ENCODE data around the gene OR8D2. TPM values are rescaled to one million over a fixed set of nuclear protein-coding genes. Genes with fewer than 3 reads are reported as not detected.
A peak's percentile ranks its signal among the peaks of the same experiment; 100 is the strongest.

OR8D2 gene
- not detected for polyA plus RNA-seq (ENCODE audit: insufficient read length in 10 of 10)
- long read RNA-seq, donor 1 = 0 reads
- long read RNA-seq, donor 2 = 0 reads
- long read RNA-seq, donor 3 = 0 reads
- long read RNA-seq, donor 4 = 0 reads
- long read RNA-seq, donor 5 = 0 reads
- long read RNA-seq, donor 6 = 0 reads
- long read RNA-seq, donor 7 = 0 reads
- long read RNA-seq, donor 8 = 0 reads
- long read RNA-seq, donor 9 = 0 reads

GRCh38 chr11:124320097-124320496, at the start of gene OR8D2:
Gene OR8D2, minus strand, starts transcription at chr11:124320197. Its CDS starts 0 bp downstream, at chr11:124320197.
- DNase-seq = no peak

GRCh38 chr11:124359566-124359965, 39.6 kb upstream of the OR8D2 start:
- no peak for DNase-seq

GRCh38 chr11:124346311-124346955, 26.4 kb upstream of the OR8D2 start:
- no peak for DNase-seq

GRCh38 chr11:124344346-124344745, 24.3 kb upstream of the OR8D2 start:
- DNase-seq = no peak

- DNase-seq = no peak
Measured at GRCh38 chr11:124340142-124340447, 20.1 kb upstream of the OR8D2 start.

GRCh38 chr11:124339396-124340141, 19.6 kb upstream of the OR8D2 start:
- no peak for DNase-seq

- no peak for DNase-seq
Measured at GRCh38 chr11:124331873-124332272, 11.9 kb upstream of the OR8D2 start.

GRCh38 chr11:124329787-124330478, 9.9 kb upstream of the OR8D2 start:
- peak; percentile 1 to 8 (median 3) for DNase-seq

- DNase-seq = no peak
Measured at GRCh38 chr11:124327775-124328174, 7.8 kb upstream of the OR8D2 start.

- DNase-seq = no peak
Measured at GRCh38 chr11:124322356-124322755, 2.4 kb upstream of the OR8D2 start.

GRCh38 chr11:124315052-124315451, 4.9 kb downstream of the OR8D2 start:
- DNase-seq = no peak

- DNase-seq = no peak
Measured at GRCh38 chr11:124313849-124314248, 6.1 kb downstream of the OR8D2 start, which contains the start of gene OR8D1. Gene OR8D1, minus strand, starts transcription at chr11:124313949. Its CDS starts 3,183 bp downstream, at chr11:124310766.

GRCh38 chr11:124313131-124313530, 6.9 kb downstream of the OR8D2 start:
- no peak for DNase-seq

- DNase-seq = no peak
Measured at GRCh38 chr11:124311670-124312069, 8.3 kb downstream of the OR8D2 start.

- no peak for DNase-seq
Measured at GRCh38 chr11:124311269-124311668, 8.7 kb downstream of the OR8D2 start.

GRCh38 chr11:124310721-124311120, 9.3 kb downstream of the OR8D2 start:
- DNase-seq = no peak

- no peak for DNase-seq
Measured at GRCh38 chr11:124307093-124307492, 12.9 kb downstream of the OR8D2 start.

GRCh38 chr11:124302347-124303125, 17.5 kb downstream of the OR8D2 start:
- DNase-seq = no peak

GRCh38 chr11:124301548-124301947, 18.4 kb downstream of the OR8D2 start:
- DNase-seq = peak in 2 of 3 donors; percentile 6 to 55

- peak in 1 of 3 donors; percentile 8 for DNase-seq
Measured at GRCh38 chr11:124297921-124298320, 22.1 kb downstream of the OR8D2 start.

- no peak for DNase-seq
Measured at GRCh38 chr11:124296016-124296415, 24.0 kb downstream of the OR8D2 start.

GRCh38 chr11:124294687-124295086, 25.3 kb downstream of the OR8D2 start:
- DNase-seq = no peak
